Measurements from ENCODE around the gene HINT2. TPM values are rescaled to one million over a fixed set of nuclear protein-coding genes. Genes with fewer than 3 reads are reported as not detected.
A peak's percentile ranks its signal among the peaks of the same experiment; 100 is the strongest.

The HINT2 gene
- total and polyA plus RNA-seq, 2 donors from 2014 or later: 55.1 to 307 TPM

DNA sequence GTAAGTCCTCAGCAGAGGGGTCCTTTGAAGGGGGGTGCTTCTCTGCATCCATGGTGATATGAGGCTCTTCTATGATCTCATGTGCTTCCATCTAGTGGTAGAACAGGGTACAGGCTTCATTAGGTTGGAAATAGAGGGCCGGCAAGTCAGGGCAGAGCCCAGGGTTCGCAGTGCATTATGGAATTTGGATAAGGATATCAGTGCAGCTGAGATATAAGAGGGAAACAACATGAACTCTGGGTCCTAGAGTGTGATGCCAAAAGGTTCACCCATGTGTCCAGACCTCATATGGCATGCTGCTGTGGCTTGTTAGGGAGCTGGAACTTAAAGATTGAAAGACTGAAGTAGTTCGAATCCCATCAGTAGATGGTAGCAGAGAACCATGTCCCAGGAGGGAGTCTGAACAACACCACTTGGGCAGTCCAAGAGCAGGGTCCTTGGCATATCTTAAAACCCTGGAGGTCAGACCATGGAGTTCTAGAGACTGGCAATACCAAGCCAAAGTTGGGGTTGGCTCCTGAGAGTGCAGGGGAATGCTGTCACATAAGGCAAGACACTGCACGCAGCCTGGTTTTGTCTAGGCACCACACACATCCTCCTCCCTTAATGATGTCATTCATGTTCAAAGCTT is 11.3 kb upstream of the HINT2 start:
- DNase-seq: peak in 2 of 5 donors; percentile 67 to 79
- Histone ChIP-seq H3K9me3 (ENCODE audit: control insufficient read depth in 2 of 3, insufficient read depth in 1 of 3, low read length in 3 of 3) (no peaks in the 10 kb centered on the region), H3K27me3 (ENCODE audit: control insufficient read depth, insufficient read depth, low read length) (no peaks in the 10 kb centered on the region), H3K4me1 (ENCODE audit: control insufficient read depth in 2 of 3, insufficient read depth in 2 of 3, low read depth in 1 of 3, low read length in 3 of 3) (peaks cover 0 to 16% (median 11%) of the 10 kb centered on the region in 3 donors), H3K4me3 (ENCODE audit: low read length in 3 of 3) (no peak overlapping the region), H3K27ac (ENCODE audit: low read depth in 2 of 2, low read length in 2 of 2) (no peak overlapping the region), H3K36me3 (ENCODE audit: control insufficient read depth in 2 of 3, insufficient read depth in 3 of 3, low read length in 3 of 3) (no peaks in the 10 kb centered on the region), H3K9ac (ENCODE audit: low read length in 3 of 3) (no peak overlapping the region)
- intact Hi-C loops (cut with DNase I): no loop called here
- TF ChIP-seq, protein P1, sequence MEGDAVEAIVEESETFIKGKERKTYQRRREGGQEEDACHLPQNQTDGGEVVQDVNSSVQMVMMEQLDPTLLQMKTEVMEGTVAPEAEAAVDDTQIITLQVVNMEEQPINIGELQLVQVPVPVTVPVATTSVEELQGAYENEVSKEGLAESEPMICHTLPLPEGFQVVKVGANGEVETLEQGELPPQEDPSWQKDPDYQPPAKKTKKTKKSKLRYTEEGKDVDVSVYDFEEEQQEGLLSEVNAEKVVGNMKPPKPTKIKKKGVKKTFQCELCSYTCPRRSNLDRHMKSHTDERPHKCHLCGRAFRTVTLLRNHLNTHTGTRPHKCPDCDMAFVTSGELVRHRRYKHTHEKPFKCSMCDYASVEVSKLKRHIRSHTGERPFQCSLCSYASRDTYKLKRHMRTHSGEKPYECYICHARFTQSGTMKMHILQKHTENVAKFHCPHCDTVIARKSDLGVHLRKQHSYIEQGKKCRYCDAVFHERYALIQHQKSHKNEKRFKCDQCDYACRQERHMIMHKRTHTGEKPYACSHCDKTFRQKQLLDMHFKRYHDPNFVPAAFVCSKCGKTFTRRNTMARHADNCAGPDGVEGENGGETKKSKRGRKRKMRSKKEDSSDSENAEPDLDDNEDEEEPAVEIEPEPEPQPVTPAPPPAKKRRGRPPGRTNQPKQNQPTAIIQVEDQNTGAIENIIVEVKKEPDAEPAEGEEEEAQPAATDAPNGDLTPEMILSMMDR (IDR thresholded peaks at IDR 0.05; ENCODE audit: borderline replicate concordance, extremely low read depth, insufficient read depth): peak; percentile 66
- FAIRE-seq: no peak

DNA sequence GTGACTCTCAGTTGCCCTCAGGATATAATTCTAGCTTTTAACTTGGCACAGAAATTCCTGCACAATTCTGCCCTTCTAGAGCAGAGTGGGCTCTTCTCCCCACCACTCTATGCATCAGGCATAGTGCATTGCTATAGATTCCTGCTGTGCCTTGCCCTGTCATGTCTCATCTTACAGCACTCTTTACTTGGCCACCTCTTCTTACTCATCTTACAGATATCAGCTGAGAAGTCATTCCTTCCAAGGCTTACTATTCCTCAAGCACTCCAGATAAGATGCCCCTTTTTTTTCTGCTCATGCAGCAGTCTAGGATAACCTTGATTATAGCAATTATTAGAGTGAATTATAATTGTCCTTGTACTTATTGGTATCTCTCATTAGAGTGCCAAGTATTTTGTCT is 8.1 kb upstream of the HINT2 start:
- TF ChIP-seq, protein P1 (IDR thresholded peaks at IDR 0.05; ENCODE audit: borderline replicate concordance, extremely low read depth, insufficient read depth): no peak
- intact Hi-C loops (cut with DNase I): no loop called here
- H3K4me3 ChIP-seq (ENCODE audit: low read length in 3 of 3): no peak overlapping the region
- H3K36me3 ChIP-seq (ENCODE audit: control insufficient read depth in 2 of 3, insufficient read depth in 3 of 3, low read length in 3 of 3): no peaks in the 10 kb centered on the region
- DNase-seq (no peak), FAIRE-seq (no peak)
- H3K27ac ChIP-seq (ENCODE audit: low read depth in 2 of 2, low read length in 2 of 2): no peak overlapping the region
- H3K9ac ChIP-seq (ENCODE audit: low read length in 3 of 3): no peak overlapping the region
- no peaks in the 10 kb centered on the region for H3K4me1 ChIP-seq (ENCODE audit: control insufficient read depth in 2 of 3, insufficient read depth in 2 of 3, low read depth in 1 of 3, low read length in 3 of 3)
- H3K27me3 ChIP-seq (ENCODE audit: control insufficient read depth, insufficient read depth, low read length): no peaks in the 10 kb centered on the region
- no peaks in the 10 kb centered on the region for H3K9me3 ChIP-seq (ENCODE audit: control insufficient read depth in 2 of 3, insufficient read depth in 1 of 3, low read length in 3 of 3)

DNA sequence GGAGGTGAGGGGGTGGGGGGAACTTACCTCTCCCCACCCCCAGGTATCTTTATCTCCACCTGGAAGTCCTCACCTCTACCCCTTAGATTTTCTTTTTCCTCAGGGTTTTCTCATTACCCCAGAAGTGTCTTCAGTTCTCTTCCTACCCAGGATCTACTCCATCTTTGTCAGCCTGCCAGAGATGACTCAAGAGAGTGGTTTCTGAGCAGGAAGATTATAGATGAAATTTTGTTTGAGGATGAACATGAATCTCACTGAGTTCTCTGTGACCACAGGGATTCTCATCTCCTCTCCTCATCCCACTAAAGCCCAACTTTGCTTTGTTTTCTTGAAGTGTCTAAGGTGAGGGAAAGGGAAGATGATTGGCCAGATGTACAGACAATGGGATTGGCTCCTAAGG is 5.2 kb upstream of the HINT2 start:
- DNase-seq: no peak
- H3K27ac ChIP-seq (ENCODE audit: low read depth in 2 of 2, low read length in 2 of 2): no peak overlapping the region
- H3K4me1 ChIP-seq (ENCODE audit: control insufficient read depth in 2 of 3, insufficient read depth in 2 of 3, low read depth in 1 of 3, low read length in 3 of 3): no peaks in the 10 kb centered on the region
- H3K27me3 ChIP-seq (ENCODE audit: control insufficient read depth, insufficient read depth, low read length): no peaks in the 10 kb centered on the region
- intact Hi-C loops (cut with DNase I): no loop called here
- no peak overlapping the region for H3K9ac ChIP-seq (ENCODE audit: low read length in 3 of 3)
- FAIRE-seq: no peak
- H3K36me3 ChIP-seq (ENCODE audit: control insufficient read depth in 2 of 3, insufficient read depth in 3 of 3, low read length in 3 of 3): no peaks in the 10 kb centered on the region
- TF ChIP-seq, protein P1 (IDR thresholded peaks at IDR 0.05; ENCODE audit: borderline replicate concordance, extremely low read depth, insufficient read depth): no peak
- no peak overlapping the region for H3K4me3 ChIP-seq (ENCODE audit: low read length in 3 of 3)
- no peaks in the 10 kb centered on the region for H3K9me3 ChIP-seq (ENCODE audit: control insufficient read depth in 2 of 3, insufficient read depth in 1 of 3, low read length in 3 of 3)

DNA sequence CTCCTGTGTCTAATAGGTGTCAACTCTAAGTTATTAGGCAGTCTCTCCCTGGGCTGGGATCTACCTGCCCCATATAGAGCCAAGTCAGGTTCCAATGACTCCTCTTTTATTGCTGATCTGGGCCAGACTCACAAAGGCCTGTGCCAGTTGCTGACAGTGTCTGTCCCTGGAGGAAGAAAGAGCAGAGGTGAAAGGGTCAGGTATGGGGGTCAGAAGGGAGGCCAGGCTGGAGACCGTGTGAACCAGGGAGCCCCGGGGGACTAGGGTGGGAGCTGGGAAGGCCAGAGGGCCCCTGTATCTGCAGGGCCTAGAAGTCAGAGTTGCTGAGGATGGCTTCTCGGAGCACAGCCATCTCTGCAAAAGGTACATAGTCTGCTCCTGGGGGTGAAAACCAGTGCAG is 3.5 kb upstream of the HINT2 start:
- Histone ChIP-seq H3K4me1 (ENCODE audit: control insufficient read depth in 2 of 3, insufficient read depth in 2 of 3, low read depth in 1 of 3, low read length in 3 of 3) (peaks cover 0 to 12% (median 6%) of the 10 kb centered on the region in 3 donors), H3K27ac (ENCODE audit: low read depth in 2 of 2, low read length in 2 of 2) (no peak overlapping the region), H3K9me3 (ENCODE audit: control insufficient read depth in 2 of 3, insufficient read depth in 1 of 3, low read length in 3 of 3) (no peaks in the 10 kb centered on the region), H3K27me3 (ENCODE audit: control insufficient read depth, insufficient read depth, low read length) (no peaks in the 10 kb centered on the region), H3K36me3 (ENCODE audit: control insufficient read depth in 2 of 3, insufficient read depth in 3 of 3, low read length in 3 of 3) (no peaks in the 10 kb centered on the region), H3K9ac (ENCODE audit: low read length in 3 of 3) (no peak overlapping the region), H3K4me3 (ENCODE audit: low read length in 3 of 3) (no peak overlapping the region)
- intact Hi-C loops (cut with DNase I): no loop called here
- FAIRE-seq: no peak
- no peak for DNase-seq
- TF ChIP-seq, protein P1 (IDR thresholded peaks at IDR 0.05; ENCODE audit: borderline replicate concordance, extremely low read depth, insufficient read depth): no peak
